Fibroblast of lung (primary cell): Measurements from ENCODE around the gene RABGAP1L.

Source experiments
- EZH2 ChIP-seq: IDR thresholded peaks from 2 replicates; pipeline ENCODE4 v1.5.1; 2012; ENCODE audit warnings: low read length, control low read depth, mild to moderate bottlenecking; ENCODE audit errors: missing control alignments
- TF ChIP-seq, protein P1 (sequence below), 2 donors: IDR thresholded peaks in 1 of 2; conservative IDR thresholded peaks in 1 of 2; 1 replicate in 1 of 2; 2 replicates in 1 of 2; pipeline ENCODE4 v1.5.1; 2011 to 2012; ENCODE audit warnings: low read length in 2 of 2, control low read depth in 1 of 2, inconsistent platforms in 1 of 2, low read depth in 1 of 2, mild to moderate bottlenecking in 1 of 2

DNA sequence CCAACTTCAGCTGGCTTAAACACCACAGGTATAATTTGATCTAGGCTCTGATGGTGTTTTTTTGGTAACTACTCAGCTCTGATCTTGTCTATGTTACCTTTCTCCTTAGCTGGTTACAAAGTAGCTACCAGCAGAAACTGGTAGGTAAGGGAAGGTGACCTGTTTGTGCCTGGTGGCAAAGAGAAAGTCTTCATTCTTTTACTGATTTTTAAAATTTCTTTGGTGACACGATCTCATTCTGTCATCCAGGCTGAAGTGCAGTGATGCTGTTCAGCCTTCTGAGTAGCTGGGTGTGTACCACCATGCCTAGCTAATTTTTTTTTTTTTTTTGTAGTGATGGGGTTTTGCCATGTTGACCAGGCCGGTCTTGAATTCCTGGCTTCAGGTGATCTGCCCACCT lies 62.4 kb downstream of the RABGAP1L start:
- TF ChIP-seq, protein P1, sequence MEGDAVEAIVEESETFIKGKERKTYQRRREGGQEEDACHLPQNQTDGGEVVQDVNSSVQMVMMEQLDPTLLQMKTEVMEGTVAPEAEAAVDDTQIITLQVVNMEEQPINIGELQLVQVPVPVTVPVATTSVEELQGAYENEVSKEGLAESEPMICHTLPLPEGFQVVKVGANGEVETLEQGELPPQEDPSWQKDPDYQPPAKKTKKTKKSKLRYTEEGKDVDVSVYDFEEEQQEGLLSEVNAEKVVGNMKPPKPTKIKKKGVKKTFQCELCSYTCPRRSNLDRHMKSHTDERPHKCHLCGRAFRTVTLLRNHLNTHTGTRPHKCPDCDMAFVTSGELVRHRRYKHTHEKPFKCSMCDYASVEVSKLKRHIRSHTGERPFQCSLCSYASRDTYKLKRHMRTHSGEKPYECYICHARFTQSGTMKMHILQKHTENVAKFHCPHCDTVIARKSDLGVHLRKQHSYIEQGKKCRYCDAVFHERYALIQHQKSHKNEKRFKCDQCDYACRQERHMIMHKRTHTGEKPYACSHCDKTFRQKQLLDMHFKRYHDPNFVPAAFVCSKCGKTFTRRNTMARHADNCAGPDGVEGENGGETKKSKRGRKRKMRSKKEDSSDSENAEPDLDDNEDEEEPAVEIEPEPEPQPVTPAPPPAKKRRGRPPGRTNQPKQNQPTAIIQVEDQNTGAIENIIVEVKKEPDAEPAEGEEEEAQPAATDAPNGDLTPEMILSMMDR (conservative IDR thresholded peaks at IDR 0.05 in 1 of 2, IDR thresholded peaks at IDR 0.05 in 1 of 2; ENCODE audit: low read depth in 1 of 2, low read length in 2 of 2): no peak
- TF ChIP-seq EZH2: no peak
